Measurements from ENCODE around the gene TSPAN32.

TSPAN32 gene

DNA sequence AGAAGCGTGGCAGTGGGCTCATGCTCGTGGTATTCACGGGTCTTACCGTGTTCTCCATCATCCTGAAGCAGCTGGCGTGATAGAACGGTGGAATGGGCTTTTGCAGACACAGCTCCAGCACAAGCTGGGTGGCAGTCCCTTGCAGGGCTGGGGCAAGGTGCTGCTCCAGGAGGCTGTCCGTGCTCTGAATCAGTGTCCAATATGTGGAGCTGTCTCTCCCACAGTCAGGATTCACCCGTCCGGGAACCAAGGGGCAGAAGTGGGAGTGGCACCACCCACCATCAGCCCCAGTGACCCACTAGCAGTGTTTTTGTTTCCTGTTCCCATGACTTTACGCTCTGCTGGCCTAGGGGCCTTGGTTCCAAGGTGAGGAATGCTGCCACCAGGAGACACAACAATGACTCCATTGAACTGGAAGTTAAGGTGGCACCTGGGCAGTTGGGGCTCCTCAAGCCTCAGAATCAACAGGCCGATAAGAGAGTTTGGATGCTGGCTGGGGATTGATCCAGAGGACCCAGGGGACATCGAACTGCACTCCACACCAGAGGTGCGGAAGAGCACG, 58.3 kb downstream of the TSPAN32 start:
- Histone ChIP-seq H3K27ac (replicated peaks) (no peak overlapping the region), H3K27me3 (ENCODE audit: insufficient read depth, poor library complexity, severe bottlenecking) (peaks cover 6% of the 10 kb centered on the region), H3K4me3 (replicated peaks; ENCODE audit: insufficient read depth, low read length) (no peak overlapping the region)
- DNase-seq (ENCODE audit: low read depth in 1 of 2, low spot score in 1 of 2) = no peak
- no peak for TF ChIP-seq REST (IDR thresholded peaks at IDR 0.05; ENCODE audit: insufficient replicate concordance, low read depth)

DNA sequence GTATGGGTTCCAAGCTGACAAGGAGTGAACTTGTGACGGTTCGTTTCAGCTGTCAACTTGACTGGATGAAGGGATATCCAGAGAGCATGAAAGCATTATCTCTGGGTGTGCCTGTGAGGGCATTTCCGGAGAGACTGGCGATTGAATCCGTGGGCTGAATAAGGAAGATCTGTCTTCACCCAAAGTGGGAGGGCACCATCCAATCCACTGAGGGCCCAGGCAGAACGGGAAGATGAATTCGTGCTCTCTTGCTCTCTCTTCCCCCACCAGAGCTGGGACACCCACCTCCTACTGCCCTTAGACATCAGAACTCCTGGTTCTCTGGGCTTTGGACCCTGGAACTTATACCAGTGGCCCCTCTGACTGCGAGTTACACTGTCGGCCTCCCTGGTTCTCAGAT, 59.8 kb downstream of the TSPAN32 start:
- TF ChIP-seq POLR2AphosphoS5 (IDR thresholded peaks at IDR 0.05; ENCODE audit: low read depth) (no peak), CTCF (IDR thresholded peaks at IDR 0.05; ENCODE audit: insufficient read depth, low read length) (no peak), REST (IDR thresholded peaks at IDR 0.05; ENCODE audit: insufficient replicate concordance, low read depth) (no peak), SPI1 (IDR thresholded peaks at IDR 0.05; ENCODE audit: borderline replicate concordance, low read depth) (no peak), GABPA (IDR thresholded peaks at IDR 0.05; ENCODE audit: low read depth) (no peak)
- no peak for DNase-seq (ENCODE audit: low read depth in 1 of 2, low spot score in 1 of 2)
- Histone ChIP-seq H3K27ac (replicated peaks) (no peak overlapping the region), H3K27me3 (ENCODE audit: insufficient read depth, poor library complexity, severe bottlenecking) (peaks cover 8% of the 10 kb centered on the region), H3K4me3 (replicated peaks; ENCODE audit: insufficient read depth, low read length) (no peak overlapping the region)

DNA sequence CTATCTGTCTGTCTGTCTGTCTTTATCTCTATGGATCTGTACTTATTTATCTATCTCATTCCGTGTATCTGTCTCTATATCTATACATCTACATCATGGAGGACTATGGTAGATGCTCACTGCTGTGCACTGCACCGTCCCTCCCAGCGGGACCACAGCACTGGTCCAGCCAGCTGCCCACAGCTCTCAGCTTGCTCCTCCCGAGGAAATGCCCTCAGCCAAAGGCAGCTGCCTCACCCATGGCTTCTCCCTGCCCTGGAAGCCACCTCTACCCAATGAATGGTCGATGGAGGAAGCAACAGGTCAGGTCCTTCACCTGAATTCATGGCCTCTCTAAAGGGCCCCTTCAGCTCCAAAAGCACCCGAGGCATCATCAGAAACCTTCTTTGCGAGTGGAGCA, 60.6 kb downstream of the TSPAN32 start:
- Histone ChIP-seq H3K27me3 (ENCODE audit: insufficient read depth, poor library complexity, severe bottlenecking) (peaks cover 10% of the 10 kb centered on the region), H3K4me3 (replicated peaks; ENCODE audit: insufficient read depth, low read length) (no peak overlapping the region), H3K27ac (replicated peaks) (no peak overlapping the region)
- TF ChIP-seq REST (IDR thresholded peaks at IDR 0.05; ENCODE audit: insufficient replicate concordance, low read depth) (no peak), GABPA (IDR thresholded peaks at IDR 0.05; ENCODE audit: low read depth) (no peak), CTCF (IDR thresholded peaks at IDR 0.05; ENCODE audit: insufficient read depth, low read length) (no peak), SPI1 (IDR thresholded peaks at IDR 0.05; ENCODE audit: borderline replicate concordance, low read depth) (no peak), POLR2AphosphoS5 (IDR thresholded peaks at IDR 0.05; ENCODE audit: low read depth) (no peak)
- no peak for DNase-seq (ENCODE audit: low read depth in 1 of 2, low spot score in 1 of 2)
